Measurements from ENCODE around the gene CASP10.

- no peak for TF ChIP-seq CTCF (IDR thresholded peaks at IDR 0.05; ENCODE audit: control extremely low read depth in 1 of 3, insufficient read depth in 1 of 3, low read depth in 1 of 3, low read length in 3 of 3)
- TF ChIP-seq SUZ12 (IDR thresholded peaks at IDR 0.05; ENCODE audit: low read length): no peak
- no peak for TF ChIP-seq JUND (IDR thresholded peaks at IDR 0.05; ENCODE audit: low read length)
- no peak for TF ChIP-seq BRCA1 (IDR thresholded peaks at IDR 0.05; ENCODE audit: low read depth, low read length)
- no peak for TF ChIP-seq TAF1 (IDR thresholded peaks at IDR 0.05; ENCODE audit: low read depth, low read length)
- no peak for TF ChIP-seq CREB1 (IDR thresholded peaks at IDR 0.05)
- TF ChIP-seq POLR2A (IDR thresholded peaks at IDR 0.05; ENCODE audit: control extremely low read depth in 1 of 2, low read depth in 2 of 2, low read length in 2 of 2): no peak
- no peak for TF ChIP-seq RFX5 (IDR thresholded peaks at IDR 0.05; ENCODE audit: borderline replicate concordance, low read depth, low read length)
- no peak for TF ChIP-seq ATF3 (IDR thresholded peaks at IDR 0.05; ENCODE audit: insufficient read depth, low read depth, low read length)
- TF ChIP-seq ATF2 (IDR thresholded peaks at IDR 0.05; ENCODE audit: low read length): no peak
Measured at GRCh38 chr2:201208563-201209252, 25.8 kb downstream of the CASP10 start.

Measured in H1 (cell line).